ENCODE data around the gene WDR55. TPM values are rescaled to one million over a fixed set of nuclear protein-coding genes. Genes with fewer than 3 reads are reported as not detected.
A peak's percentile ranks its signal among the peaks of the same experiment; 100 is the strongest.
"Not testable (repeated sequence)": the region's sequence is repeated elsewhere in the genome, so short reads cannot be mapped to it uniquely, and the experiment has no call there.

Gene WDR55, protein sequence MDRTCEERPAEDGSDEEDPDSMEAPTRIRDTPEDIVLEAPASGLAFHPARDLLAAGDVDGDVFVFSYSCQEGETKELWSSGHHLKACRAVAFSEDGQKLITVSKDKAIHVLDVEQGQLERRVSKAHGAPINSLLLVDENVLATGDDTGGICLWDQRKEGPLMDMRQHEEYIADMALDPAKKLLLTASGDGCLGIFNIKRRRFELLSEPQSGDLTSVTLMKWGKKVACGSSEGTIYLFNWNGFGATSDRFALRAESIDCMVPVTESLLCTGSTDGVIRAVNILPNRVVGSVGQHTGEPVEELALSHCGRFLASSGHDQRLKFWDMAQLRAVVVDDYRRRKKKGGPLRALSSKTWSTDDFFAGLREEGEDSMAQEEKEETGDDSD
- total RNA-seq: 10 to 100 TPM; 20.7 to 51.0 (median 31.0) TPM
- 10 to 100 TPM; 13.8 to 19.6 (median 17.8) TPM for polyA plus RNA-seq
- long read RNA-seq, donor 1, full-length matches to known transcripts: 3 of 3 reads
- long read RNA-seq, donor 1, partial matches to known transcripts: 0 of 3 reads
- long read RNA-seq, donor 1, other reads (novel, unspliced or antisense): 0 of 3 reads
- long read RNA-seq, donor 2, full-length matches to known transcripts: 5 of 5 reads
- long read RNA-seq, donor 2, partial matches to known transcripts: 0 of 5 reads
- long read RNA-seq, donor 2, other reads (novel, unspliced or antisense): 0 of 5 reads
- long read RNA-seq, donor 3: 0 reads
- long read RNA-seq, donor 4: 0 reads
- long read RNA-seq, donor 5, full-length matches to known transcripts: 3 of 3 reads
- long read RNA-seq, donor 5, partial matches to known transcripts: 0 of 3 reads
- long read RNA-seq, donor 5, other reads (novel, unspliced or antisense): 0 of 3 reads
- long read RNA-seq, donor 6, full-length matches to known transcripts: 6 of 76 reads
- long read RNA-seq, donor 6, partial matches to known transcripts: 70 of 76 reads
- long read RNA-seq, donor 6, other reads (novel, unspliced or antisense): 0 of 76 reads
- long read RNA-seq, donor 7, full-length matches to known transcripts: 3 of 3 reads
- long read RNA-seq, donor 7, partial matches to known transcripts: 0 of 3 reads
- long read RNA-seq, donor 7, other reads (novel, unspliced or antisense): 0 of 3 reads
- long read RNA-seq, donor 8, full-length matches to known transcripts: 4 of 4 reads
- long read RNA-seq, donor 8, partial matches to known transcripts: 0 of 4 reads
- long read RNA-seq, donor 8, other reads (novel, unspliced or antisense): 0 of 4 reads
- long read RNA-seq, donor 9, full-length matches to known transcripts: 1 of 26 reads
- long read RNA-seq, donor 9, partial matches to known transcripts: 0 of 26 reads
- long read RNA-seq, donor 9, other reads (novel, unspliced or antisense): 25 of 26 reads
- long read RNA-seq, donor 10, full-length matches to known transcripts: 1 of 1 reads
- long read RNA-seq, donor 10, partial matches to known transcripts: 0 of 1 reads
- long read RNA-seq, donor 10, other reads (novel, unspliced or antisense): 0 of 1 reads

DNA sequence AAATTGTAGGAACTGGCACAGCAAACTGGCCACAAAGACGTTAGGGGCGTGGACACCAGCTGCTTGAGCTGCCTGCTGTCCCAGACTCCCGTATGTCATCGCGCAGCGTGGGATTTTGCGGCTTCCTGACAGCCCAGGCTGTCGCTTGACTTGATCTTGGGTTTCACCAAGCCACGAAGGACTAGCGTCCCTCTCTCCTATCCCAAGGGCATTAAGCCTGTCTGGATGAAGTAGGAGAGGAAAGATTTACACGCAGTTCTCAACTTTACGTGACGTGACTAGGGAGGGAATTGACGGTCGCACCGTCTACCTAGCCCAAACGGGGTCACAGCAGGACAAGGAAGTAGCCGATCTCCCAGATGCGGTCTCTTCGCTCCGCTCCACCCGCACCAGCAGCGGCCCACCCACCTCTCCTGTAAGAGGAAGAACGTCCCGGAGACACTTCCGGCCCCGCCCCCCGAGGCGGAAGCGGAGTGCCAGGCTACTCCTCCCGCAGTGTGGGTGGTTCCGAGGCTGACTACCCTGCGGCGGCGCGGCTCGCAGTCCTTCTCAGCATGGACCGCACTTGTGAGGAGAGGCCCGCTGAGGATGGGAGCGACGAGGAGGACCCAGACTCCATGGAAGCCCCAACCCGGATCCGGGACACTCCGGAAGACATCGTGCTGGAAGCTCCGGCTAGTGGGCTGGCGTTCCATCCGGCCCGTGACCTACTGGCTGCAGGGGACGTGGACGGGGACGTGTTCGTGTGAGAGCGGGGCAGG is at the start of gene WDR55:
Gene WDR55, plus strand, starts transcription at position 546 of the 761 bp plus-strand sequence. Its CDS starts 9 bp downstream, at position 555.
- DNase-seq: peak; percentile 98
- no peaks in the 10 kb centered on the region for H3K27me3 ChIP-seq
- H3K36me3 ChIP-seq: peaks cover 46 to 66% (median 63%) of the 10 kb centered on the region in 4 donors
- intact Hi-C loops (cut with DNase I; ENCODE audit: low total_unique reads): no loop called here
- H3K27ac ChIP-seq: peak within 1 kb of the TSS; percentile 86 to 97 (median 94)
- no peaks in the 10 kb centered on the region for H3K9me3 ChIP-seq
- peak within 1 kb of the TSS; percentile 79 to 96 (median 86) for H3K4me3 ChIP-seq
- WGBS, 5 donors: 0 to 2% (median 0%) methylated on average over 43 to 54 of the region's 54 CpGs
- TF ChIP-seq POLR2AphosphoS5 (IDR thresholded peaks at IDR 0.05): peak; percentile 81 to 97 (median 94)
- TF ChIP-seq, protein P1, sequence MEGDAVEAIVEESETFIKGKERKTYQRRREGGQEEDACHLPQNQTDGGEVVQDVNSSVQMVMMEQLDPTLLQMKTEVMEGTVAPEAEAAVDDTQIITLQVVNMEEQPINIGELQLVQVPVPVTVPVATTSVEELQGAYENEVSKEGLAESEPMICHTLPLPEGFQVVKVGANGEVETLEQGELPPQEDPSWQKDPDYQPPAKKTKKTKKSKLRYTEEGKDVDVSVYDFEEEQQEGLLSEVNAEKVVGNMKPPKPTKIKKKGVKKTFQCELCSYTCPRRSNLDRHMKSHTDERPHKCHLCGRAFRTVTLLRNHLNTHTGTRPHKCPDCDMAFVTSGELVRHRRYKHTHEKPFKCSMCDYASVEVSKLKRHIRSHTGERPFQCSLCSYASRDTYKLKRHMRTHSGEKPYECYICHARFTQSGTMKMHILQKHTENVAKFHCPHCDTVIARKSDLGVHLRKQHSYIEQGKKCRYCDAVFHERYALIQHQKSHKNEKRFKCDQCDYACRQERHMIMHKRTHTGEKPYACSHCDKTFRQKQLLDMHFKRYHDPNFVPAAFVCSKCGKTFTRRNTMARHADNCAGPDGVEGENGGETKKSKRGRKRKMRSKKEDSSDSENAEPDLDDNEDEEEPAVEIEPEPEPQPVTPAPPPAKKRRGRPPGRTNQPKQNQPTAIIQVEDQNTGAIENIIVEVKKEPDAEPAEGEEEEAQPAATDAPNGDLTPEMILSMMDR (IDR thresholded peaks at IDR 0.05): no peak
- TF ChIP-seq POLR2A (IDR thresholded peaks at IDR 0.05): peak in 2 of 4 donors; percentile 50 to 65
- peak; percentile 19 for TF ChIP-seq EP300 (IDR thresholded peaks at IDR 0.05)
- peaks cover 14 to 33% (median 28%) of the 10 kb centered on the region in 4 donors for H3K4me1 ChIP-seq

DNA sequence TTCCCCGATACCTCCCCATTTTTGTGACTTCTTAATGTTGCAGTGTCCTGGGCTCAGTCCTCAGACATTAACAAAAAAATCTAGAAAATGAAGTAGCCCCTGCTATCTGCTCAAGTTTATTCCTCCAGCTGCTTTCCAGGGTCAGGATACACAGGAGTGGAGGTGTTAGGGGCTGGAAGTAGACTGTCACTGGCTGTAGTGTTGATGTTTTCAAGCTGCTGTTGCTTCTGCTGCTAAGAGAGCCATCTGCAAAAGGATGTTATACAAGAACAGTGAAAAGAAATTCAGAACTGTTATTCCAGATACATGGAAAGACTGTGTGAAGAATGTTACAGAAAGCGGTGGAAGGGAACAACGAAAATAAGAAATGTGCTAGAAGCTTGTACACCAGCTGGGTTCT is 42.4 kb upstream of the WDR55 start:
- no peak for DNase-seq
- WGBS, 5 donors: 75 to 89% (median 82%) methylated on average over 3 of the region's 3 CpGs
- Histone ChIP-seq H3K27me3 (no peaks in the 10 kb centered on the region), H3K4me3 (no peak overlapping the region), H3K9me3 (no peaks in the 10 kb centered on the region), H3K36me3 (no peaks in the 10 kb centered on the region), H3K27ac (no peak overlapping the region), H3K4me1 (no peaks in the 10 kb centered on the region)
- intact Hi-C loops (cut with DNase I; ENCODE audit: low total_unique reads): no loop called here
- TF ChIP-seq, protein P1 (IDR thresholded peaks at IDR 0.05): no peak
- TF ChIP-seq POLR2AphosphoS5 (IDR thresholded peaks at IDR 0.05) (no peak), POLR2A (IDR thresholded peaks at IDR 0.05) (no peak), EP300 (IDR thresholded peaks at IDR 0.05) (no peak)

DNA sequence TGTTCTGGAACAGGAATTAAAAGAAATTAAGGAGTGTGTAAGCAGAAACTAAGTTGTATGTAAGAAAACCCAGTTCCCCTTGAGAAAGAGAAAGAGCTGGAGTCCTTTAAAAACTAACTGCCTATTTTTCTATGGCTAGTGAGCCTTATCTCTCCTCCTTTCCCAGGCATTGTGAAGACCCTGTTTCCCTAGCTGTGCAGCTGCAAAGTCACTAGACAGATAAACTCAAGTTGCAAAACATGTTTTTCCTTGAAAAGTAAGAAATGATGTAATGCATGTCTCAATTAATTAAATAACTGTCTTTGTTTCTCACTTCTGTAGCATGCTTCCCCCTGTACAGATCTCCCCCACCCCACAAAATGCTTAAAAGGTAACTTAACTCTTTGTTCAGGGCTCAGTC is 41.6 kb upstream of the WDR55 start:
- H3K4me3 ChIP-seq; H3K4me1 ChIP-seq; intact Hi-C loops (cut with DNase I; ENCODE audit: low total_unique reads); DNase-seq; H3K27ac ChIP-seq; H3K9me3 ChIP-seq; H3K36me3 ChIP-seq; H3K27me3 ChIP-seq: not testable (repeated sequence)

DNA sequence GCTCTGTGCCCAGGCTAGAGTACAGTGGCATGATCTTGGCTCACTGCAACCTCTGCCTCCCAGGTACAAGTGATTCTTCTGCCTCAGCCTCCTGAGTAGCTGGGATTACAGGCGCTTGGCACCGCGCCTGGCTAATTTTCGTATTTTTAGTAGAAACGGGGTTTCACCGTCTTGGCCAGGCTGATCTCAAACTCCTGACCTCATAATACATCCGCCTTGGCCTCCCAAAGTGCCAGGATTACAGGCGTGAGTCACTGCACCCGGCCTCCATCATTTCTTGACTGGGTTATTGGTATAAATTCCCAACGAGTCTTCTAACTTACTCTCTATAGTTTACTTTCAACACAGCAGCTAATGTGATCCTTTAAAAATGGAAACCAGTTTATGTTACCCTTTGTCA is 39.8 kb upstream of the WDR55 start:
- H3K4me1 ChIP-seq; H3K4me3 ChIP-seq; H3K27me3 ChIP-seq; DNase-seq; H3K36me3 ChIP-seq; intact Hi-C loops (cut with DNase I; ENCODE audit: low total_unique reads); H3K27ac ChIP-seq; H3K9me3 ChIP-seq: not testable (repeated sequence)
- WGBS, 5 donors: 85 to 92% (median 88%) methylated on average over 10 of the region's 10 CpGs

Data from stomach (tissue), 19 donors.